NCI-H345 (cell line): Measurements from ENCODE around the gene SMARCB1.

Source experiments
- DNase-seq: peaks from one replicate; lab custom pipeline; 2025; lab: John Stamatoyannopoulos, UW

SMARCB1 gene

DNA sequence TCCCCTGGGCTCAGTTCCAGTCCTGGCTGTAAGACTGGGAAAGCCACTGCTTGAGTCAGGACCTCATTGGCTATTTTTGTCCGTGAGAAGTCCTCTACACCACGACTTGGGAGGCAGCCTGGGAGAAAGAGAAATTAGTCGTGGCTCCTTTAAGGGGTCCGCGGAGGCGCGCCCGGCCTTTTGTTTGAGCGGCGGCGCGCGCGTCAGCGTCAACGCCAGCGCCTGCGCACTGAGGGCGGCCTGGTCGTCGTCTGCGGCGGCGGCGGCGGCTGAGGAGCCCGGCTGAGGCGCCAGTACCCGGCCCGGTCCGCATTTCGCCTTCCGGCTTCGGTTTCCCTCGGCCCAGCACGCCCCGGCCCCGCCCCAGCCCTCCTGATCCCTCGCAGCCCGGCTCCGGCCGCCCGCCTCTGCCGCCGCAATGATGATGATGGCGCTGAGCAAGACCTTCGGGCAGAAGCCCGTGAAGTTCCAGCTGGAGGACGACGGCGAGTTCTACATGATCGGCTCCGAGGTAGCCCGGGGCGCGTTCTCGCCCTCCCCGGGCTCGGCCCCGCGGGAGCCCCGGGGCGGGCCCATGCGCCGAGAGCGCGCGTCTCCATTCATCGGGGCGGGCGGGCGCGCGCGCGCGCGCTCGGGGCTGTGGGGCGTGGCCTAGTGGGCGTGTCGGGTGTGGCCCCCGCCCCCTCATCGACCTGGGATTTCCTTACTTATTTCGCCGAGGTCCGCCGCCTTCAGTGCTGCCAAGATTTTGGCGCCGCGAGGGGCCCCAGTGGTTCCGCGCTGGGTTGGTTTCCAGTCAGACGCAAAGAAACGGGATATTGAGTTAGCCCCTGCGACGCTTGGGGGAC, at the start of gene SMARCB1:
SMARCB1 (plus strand) TSS at position 215 of the 848 bp plus-strand sequence; CDS start at position 419, 204 bp downstream.
- peak; percentile 93 for DNase-seq

DNA sequence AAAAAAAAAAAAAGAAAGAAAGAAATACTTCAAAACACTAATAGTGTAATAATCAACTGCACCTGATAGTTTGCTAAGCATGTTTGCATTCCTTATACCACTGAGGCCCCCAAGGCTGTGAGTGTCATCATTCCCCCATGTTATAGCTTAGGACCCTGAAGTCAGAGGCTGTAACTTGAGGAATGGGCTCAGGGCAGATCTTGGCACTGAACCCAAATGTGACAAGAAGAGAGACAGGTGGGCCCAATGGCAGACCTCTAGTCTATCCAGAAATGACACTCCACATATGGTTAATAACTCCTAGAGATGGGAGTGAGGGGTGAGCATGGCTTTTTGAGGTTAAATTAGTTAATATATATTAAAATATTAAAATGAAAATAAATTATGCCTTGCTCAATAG, 49.1 kb upstream of the SMARCB1 start:
- DNase-seq = no peak

DNA sequence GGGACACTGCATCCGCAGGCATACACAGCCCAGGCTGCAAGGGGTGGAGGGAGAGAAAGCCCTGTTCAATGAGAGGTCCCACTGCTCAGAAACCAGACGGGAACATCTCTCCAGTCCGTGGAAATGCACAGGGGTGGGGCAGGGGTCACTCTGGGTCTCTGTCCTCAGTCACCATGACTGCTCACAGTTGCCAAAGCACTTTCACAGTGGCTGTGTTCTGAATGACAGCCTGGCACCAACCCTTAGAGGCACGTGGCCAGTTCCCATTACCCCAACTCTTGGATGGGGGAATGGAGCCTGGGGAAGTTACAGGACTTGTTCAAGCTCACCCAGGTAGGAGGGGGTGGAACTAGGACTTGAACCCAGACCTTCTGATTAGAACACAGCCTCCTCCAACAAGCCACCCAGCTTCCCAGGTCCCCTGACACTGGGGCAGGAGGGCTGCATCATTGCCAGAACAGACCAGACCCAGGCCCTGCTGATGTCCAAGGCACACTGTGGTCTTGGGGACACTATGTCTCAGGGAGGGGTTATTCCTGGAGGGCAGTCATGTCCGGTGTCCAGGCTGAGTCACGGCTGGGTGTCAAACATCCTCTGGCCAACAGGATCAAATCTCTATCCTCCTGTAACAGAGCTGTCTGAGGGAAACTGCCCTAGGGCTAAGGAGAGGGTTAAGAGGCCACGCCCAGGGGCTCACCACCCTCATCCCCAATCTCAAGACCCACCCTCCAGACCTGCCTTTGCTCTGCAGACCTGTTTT, 44.1 kb upstream of the SMARCB1 start:
- DNase-seq = no peak

DNA sequence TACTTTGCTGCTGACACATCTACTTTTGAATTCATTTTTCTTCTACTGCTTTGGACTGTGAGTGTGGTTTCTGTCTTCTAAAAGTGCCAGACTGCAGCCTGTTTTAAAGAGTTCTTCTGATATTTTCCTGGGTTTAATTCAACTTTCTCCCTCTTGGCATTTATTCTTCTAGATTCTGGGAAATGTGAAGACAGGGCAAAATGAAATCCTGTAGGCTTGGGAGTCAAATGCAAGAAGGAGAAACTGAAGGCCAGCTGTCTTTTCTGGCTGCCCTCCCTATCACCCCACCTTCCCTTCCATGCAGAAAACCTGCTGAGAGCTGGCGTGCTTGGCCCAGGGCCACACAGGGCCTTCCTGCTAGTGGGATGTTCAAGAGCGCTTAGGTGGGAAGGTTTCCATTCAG, 43.5 kb upstream of the SMARCB1 start:
- DNase-seq = no peak

DNA sequence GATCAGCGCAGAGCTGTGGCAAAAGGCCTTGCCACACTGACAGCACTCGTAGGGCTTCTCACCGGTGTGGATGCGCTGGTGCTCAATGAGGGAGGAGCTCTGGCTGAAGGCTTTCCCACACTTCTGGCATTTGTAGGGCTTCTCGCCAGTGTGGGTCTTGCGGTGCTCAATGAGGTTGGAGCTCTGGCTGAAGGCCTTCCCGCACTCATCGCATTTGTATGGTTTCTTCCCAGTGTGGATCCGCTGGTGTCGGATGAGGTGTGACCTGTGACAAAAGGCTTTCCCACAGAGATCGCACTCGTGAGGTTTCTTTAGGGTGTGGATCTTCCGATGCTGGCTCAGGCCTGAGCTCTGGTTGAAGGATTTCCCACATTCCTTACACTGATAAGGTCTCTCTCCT, 42.8 kb upstream of the SMARCB1 start:
- DNase-seq = no peak

DNA sequence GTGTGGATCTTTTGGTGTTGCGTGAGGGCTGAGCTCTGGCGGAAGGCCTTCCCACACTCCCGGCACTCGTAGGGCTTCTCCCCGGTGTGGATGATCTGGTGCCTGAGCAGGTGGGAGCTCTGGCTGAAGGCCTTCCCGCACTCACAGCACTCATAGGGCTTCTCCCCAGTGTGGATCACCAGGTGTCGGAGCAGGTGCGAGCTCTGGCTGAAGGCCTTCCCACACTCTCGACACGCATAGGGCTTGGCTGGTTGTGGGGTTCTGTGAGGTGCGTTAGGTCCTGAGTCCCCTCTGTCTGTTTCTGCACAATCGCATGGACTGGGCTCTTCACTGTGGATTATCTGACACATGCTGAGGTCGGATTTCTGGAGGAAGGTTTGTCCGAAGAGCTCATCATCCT, 42.3 kb upstream of the SMARCB1 start:
- DNase-seq = no peak

DNA sequence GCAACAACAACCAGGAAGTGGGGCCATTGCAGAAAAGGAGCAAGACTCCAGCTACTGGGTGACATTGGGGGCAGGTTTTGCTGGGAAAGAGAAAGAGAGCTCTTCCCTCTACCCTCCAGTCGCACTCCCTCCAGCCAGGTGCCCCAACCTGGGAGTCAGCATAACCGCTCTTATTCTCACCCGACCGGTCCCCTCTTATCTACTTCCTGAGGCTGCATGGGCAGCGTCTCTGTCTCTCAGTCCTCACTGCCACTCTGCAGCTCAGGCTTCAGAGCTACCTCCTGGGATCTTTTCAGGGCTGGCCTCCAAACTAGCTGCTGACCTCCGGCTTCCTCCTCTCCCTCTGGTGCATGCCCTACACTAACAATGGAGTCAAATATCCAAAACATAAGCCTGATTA, 41.0 kb upstream of the SMARCB1 start:
- no peak for DNase-seq

DNA sequence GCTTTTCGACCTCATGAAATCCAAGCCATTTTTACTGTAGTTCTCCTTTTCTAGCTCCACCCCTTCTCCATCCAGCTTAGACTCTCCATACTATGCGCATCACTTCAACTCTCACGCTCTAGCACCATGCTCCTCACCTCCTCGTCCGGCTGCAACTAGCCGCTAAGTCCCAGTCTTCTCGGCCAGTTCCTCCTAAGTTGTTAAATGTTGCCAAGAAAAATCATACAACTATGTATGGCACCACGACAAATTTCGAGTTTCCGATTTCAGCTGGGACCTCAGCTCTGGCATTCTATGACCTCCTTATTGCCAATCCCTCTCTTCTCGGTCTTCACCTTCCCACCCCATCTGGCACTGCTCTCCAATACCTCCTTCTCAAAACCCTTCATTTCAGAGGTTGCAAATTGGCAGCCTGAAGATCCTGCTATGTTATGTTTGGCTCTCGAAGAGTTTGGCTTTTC, 36.9 kb upstream of the SMARCB1 start:
- no peak for DNase-seq

DNA sequence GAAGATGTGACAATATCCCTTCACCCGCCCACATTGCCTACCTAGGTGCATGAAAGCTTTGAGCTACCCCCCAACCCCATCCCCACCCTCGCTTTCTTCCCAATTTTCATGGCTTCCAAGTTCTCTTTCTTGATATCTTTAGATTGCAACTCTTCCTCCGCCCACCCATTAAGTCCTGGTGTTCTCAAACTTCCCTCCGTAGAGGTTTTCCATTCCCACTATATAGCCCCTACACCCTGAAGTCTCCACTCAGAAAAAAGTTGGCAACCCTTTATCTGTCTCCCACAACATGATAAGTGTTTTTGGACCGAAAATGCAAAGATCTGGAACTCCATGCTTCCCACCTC, 36.4 kb upstream of the SMARCB1 start:
- DNase-seq = no peak

DNA sequence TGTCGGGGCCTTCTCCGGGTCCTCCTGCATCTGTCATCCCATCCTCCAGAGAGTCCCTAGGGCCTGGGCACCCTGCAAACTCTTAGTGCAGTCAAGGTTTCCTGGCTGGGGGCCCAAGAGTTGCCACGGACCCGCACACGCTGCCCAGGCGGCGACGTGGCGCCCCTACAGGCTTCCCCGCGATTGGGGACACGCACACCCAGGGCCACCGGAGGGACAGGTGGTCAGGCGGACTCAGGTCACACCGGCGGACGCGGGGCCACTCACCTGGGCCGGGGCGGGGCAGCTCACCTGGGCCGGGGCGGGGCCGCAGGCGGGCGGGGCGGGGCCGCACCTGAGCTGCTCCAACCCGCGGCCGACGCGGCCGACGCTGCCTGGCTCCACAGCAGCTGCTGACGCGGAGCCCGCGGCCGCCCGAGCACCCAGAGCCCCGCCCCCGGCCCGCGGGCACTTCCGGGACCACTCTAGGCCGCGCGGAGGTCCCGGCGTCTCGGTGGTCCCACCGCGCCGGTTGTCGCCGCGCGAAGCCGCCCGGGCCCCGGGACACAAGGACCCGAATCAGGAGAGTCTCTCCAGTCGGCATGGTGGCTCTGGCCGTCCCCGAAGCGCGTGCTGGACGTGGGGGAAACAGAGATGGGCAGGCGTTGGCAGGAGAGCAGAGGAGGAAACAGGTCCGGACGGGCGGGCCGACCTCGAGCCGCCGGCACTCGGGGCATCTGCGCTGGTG, 35.9 kb upstream of the SMARCB1 start, which contains the start of gene ZNF70:
ZNF70 (minus strand) TSS at position 399 of the 727 bp plus-strand sequence. CDS start 5,972 bp downstream, outside the sequence.
- DNase-seq = peak; percentile 97

DNA sequence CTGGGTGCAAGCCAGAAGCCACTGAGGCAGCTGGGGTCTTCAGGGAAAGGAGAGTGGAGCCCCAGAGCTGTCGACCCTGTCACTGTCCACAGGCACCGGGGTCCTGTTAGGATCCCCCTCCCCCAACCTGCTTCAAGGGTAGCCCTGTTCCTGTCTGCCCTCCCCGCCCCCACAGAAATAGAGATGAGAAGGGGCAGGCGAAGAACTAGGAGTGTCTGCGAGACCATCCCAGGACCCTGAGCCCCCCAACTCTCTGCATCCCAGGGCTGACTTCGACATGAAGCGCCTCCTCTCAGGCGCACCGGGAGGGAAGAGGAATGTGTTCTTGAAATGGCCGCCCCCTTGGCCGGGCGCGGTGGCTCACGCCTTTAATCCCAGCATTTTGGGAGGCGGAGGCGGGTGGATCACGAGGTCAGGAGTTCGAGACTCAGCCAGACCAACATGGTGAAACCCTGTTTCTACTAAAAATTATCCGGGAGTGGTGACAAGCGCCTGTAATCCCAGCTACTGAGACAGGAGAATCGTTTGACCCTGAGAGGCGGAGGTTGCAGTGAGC, 35.2 kb upstream of the SMARCB1 start:
- peak; percentile 43 for DNase-seq

DNA sequence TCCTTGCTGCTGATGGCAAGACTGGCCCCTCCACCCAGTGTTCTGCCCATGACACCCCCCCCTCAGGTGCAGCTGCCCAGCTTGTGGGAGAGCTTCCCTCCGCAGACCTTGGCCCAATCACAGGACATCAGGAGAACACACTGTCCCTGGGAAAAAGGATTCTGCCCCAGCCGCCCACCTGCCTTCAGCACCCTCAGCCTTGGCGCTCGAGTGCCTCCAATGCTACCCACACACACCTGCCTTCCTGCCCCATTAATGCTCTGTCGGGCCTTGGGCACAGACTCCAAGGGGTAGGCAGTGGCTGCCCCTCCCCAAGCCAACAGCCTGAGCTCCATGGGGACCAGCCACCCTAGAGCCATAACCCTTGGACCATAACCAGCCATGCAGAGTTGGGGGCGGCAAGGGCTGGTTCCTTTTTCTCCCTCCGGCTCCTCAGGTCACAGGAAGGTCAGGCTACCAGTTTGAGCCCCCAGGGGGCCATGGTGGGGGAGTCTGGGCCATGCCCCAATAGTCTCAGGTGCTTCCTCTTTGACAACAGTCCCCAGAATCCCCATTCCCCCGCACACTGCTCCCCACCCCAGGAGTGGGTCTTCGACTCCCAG, 34.6 kb upstream of the SMARCB1 start:
- DNase-seq = no peak

DNA sequence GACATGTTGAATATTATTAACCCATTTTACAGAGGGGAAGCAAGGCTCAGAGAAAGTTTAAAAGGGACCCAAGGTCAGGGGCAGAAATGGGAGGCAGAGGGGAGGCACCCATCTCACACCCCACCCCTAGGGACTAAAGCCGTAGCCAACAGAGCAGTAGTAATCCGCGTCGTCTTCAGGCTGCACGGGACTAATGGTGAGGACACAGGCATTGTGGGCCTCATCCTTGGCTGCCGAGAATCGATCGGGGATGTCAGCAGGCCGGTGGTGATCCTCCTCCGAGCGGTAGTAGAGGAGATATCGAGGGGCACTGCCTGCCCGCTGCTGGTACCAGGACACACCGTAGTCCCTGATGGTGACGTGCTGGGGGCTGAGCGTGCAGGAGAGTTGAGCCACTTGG, 34.0 kb upstream of the SMARCB1 start:
- no peak for DNase-seq

DNA sequence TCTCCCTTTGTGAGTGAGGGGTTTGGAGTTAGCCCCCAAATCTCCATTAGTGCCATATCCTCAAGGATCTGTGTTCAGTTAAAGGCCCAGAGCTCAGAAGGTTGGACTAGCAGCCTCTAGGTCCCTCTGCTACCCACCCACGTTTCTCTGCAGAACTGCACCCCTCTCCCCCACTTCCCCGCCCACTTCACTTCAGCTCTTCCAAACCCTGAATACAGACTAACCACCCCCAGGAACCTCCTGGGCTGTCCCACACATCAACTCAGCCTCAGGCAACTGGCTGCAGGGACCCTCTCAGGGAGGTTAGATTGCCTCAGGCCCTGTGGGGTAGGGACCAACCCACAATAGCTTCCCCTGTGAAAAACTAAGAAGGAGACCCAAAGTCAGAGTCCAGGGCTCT, 33.4 kb upstream of the SMARCB1 start:
- DNase-seq = no peak

DNA sequence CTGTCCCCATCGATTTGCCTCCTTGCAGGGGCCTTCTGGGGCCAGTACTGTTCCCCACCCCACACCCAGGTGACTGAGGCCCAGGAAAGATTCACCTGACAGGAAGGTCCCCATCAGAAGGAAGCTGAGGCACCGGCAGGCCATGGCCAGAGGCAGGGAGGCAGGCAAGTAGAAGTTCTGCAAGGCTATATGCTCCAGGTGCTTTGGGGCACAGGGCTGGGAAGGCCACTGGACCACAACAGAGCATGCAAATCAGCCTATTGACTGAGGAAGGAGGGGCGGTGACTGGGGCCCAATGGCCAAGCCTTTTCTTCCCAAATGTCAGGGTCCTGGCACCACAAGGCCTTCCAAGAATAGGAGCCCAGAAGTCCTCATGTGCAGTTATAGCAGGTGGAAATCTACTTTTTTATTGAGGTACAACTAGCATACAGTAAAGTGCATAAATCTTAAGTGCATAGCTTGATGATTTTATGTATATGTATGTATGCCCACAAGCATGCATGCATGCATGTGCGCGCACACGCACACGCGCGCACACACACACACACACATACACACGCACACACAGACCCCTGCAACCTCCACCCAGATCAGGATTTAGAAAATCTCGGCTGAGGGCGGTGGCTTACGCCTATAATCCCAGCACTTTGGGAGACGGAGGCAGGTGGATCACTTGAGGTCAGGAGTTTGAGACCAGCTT, 32.4 kb upstream of the SMARCB1 start, which contains the start of gene VPREB3:
VPREB3 (minus strand) TSS at position 206 of the 700 bp plus-strand sequence; CDS start at position 144, 62 bp downstream.
- DNase-seq = no peak

DNA sequence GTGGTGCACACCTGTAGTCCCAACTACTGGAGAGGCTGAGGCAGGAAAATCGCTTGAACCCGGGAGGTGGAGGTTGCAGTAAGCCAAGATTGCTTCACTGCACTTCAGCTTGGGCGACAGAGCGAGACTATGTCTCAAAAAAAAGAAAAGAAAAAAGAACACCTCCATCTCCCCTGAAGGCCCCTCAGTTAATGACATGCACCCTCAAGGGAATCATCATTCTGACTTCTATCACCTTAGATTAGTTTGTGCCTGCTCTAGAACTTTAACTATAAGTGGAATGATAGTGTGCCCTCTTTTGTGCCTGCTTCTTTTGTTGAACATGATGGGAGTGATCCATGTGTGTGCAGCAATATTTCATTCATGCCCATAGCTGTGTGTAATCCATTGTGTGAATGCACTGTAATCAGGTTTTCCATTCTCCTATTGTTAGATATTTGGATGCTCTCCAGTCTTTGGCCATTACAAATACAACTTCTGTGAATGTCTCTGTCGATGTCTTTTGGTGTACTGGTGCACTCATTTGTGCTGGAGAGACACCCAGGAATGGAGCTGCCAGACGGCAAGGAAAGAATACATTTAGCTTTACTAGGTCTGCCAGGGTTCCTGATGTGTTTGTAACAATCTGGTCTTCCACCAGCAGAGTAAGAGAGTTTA, 31.7 kb upstream of the SMARCB1 start:
- DNase-seq = peak; percentile 83

DNA sequence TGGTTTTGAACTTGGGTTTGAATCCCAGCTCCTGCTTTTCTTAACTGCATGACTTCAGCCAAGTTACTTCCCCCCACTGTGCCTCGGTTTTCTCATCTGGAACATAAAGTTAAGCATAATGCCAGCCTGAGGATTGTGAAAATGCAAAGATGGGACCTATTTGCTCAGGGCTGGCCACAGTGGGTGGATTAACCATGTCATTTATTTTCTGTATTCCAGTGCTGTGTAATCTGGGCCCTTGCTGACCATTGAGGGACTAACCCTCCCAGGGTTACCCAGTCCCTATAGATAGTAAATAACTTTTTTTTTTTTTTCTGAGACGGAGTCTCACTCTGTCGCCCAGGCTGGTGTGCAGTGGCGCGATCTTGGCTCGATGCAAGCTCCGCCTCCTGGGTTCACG, 31.1 kb upstream of the SMARCB1 start:
- no peak for DNase-seq

DNA sequence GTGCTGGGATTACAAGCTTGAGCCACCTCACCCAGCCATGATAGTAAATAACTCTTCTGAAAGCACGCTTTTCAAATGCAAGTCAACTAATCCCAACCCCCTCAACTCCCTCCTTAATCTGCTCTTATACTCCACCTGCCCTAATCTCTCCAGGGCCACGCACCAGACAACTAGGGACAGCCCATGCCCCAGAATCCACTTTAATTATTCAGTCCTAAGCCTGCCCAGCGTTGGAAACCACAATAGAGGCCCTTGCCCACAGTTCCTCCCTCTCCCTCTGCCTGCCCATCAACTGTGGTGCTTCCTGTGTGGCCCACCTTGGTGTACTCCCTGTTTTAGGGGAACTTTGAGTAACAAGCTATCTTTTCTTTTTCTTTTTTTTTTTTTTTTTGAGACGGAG, 29.9 kb upstream of the SMARCB1 start:
- no peak for DNase-seq

DNA sequence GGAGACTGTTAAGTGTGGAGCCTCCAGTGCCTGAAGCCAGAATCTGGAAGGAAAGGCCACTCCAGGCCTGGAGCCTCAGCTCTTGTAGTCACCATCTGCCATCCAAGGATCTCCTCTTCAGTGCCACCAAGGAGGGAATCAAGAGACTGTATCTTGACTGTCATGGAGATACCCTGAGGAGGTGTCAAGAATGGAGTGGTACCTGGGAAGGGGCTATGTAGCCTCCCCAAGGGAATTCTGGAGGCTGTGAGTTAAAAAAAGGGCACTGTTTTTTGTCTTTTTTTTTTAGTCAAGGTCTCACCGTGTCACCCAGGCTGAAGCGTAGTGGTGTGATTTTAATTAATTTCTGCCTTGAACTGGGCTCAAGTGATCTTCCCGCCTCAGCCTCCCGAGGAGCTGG, 27.2 kb upstream of the SMARCB1 start:
- DNase-seq = no peak

DNA sequence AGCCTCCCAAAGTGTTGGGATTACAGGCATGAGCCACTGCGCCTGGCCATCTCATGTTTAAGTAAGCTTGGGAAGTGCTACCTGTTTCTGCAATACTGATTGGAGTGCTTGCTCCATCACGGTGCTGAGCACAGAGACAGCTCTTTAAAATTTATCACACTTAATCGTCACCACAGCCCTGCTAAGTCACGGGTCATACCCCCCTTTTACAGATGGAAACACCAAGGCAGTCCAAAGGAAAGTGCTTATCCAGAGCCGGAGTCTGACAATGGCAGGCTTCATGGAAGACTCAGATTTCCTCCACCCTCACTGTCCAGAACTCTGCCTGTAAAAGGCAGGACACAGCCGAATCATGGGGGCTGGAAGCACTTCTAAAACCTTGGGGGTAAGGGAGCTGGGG, 26.7 kb upstream of the SMARCB1 start:
- DNase-seq = no peak
